Peyer's patch (tissue), 4 donors: Measurements from ENCODE around the gene KDM4C.

Experiments
- CTCF ChIP-seq, 6 experiments: fragments of 450-650 bp in 4 of 6; fragments of 200-600 bp in 2 of 6; sonication (generic) in 1 of 6; IDR thresholded peaks; one replicate each; pipeline ENCODE4 v1.5.1; 2017 to 2019; ENCODE audit warnings: antibody characterized with exemption in 6 of 6, mild to moderate bottlenecking in 3 of 6, moderate library complexity in 1 of 6
- POLR2A ChIP-seq, 2 donors: fragments of 450-650 bp; IDR thresholded peaks; one replicate each; pipeline ENCODE4 v1.5.1; 2017; ENCODE audit warnings: antibody characterized with exemption in 2 of 2, mild to moderate bottlenecking in 2 of 2, moderate library complexity in 2 of 2

GRCh38 chr9:7132605-7133004 lies 374.8 kb downstream of the KDM4C start:
- TF ChIP-seq POLR2A (IDR thresholded peaks at IDR 0.05) (no peak), CTCF (IDR thresholded peaks at IDR 0.05) (no peak)
